ENCODE data around the gene LRRC1. TPM values are rescaled to one million over a fixed set of nuclear protein-coding genes. Genes with fewer than 3 reads are reported as not detected.

The LRRC1 gene
- total RNA-seq, 1 experiment from 2014 or later, result 3.2 TPM

DNA sequence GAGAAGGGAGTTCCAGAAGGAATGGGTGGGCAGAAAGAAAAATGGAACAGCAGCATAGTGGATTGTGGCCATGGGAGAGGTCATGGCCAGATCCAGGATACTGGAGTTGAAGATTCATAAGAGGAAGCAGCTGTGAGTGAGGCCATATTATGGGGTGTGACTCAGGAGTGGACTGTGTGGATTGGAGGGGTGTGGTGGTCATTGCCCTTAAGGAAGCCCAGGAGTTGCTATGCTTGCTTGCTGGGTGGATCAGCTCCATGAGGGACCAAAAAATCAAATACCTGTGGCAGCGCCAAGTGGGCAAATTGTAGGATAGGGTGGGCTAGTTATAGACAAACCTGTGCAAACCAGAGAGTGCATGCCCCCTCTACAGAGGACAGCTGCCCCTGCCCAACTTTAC lies 18.3 kb downstream of the LRRC1 start:
- DNase-seq (ENCODE audit: extremely low read depth, low read depth), result no peak

DNA sequence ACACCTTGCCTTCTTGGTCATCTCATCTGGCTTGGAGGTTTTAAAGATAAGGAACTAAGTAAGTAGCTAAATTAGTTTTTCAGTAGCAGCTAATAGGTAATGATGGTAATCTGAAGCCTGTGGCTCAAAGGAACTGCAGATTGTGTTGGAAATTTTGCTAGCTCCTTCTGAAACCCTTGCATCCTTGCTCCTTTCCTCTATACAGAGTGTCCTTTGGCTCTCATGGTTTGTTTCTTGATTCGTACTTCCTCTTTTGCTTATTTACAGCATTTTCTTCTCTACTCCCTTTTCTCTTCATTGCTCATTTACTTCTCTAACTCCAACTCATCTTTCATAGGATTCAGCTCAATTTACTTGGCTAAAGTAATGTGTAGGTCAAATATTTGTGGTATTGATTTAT lies 19.0 kb downstream of the LRRC1 start:
- DNase-seq (ENCODE audit: extremely low read depth, low read depth), result no peak

DNA sequence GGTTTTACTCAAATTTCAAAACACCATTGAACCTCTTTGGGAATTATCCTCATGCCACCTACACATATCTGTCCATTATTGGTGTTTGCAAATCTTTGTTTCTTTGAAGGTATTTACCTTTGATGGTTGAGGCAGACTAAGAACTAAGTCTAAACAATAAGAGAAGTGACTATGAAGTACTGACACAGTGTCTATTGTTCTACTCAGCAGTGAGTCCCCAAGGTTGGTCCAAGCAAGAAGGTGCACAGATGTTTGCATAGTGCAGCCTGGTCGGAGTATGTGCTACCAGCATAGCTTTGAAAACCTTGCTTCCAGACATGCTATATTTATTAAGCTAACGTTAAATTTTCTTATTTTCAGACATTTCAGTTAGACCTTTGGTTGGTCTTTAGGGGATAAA lies 19.5 kb downstream of the LRRC1 start:
- DNase-seq (ENCODE audit: extremely low read depth, low read depth), result no peak

- DNase-seq (ENCODE audit: extremely low read depth, low read depth), result no peak
Observed at GRCh38 chr6:53815381-53816119, 20.7 kb downstream of the LRRC1 start.

DNA sequence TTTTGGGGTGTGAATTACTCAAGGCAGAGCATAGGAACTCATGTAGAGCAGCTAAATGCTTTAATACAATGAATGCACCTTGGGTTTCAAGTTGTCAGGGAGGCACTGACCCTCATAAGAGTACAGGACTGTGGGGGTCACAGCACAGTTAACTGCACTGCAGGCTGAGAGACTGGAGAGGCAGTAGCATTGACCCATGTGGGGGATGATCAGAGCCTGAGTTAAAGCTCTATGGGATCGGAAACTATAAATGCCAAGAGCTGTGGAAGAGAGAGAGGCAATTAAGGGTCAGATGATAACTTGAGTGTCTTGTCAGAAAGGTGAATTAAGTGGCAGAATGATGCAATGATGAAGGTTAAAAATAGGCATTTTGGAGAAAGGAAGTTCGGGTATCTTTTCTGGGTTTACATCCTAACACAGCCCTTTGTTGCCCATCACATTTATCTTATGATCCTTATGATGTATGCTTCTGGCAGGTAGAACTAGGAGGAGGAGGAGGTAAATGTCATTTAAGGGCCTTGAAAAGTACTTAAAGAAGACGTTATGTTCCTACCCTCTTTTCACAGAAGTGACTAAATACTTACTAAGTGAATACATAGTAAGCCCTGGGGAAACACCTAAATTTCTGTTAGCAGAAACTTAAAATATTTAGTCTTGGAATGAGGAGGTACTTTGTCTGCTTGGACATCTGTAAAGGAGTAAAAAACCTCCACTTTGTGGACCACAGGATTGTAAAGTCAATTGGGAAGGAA lies 24.2 kb downstream of the LRRC1 start:
- DNase-seq (ENCODE audit: extremely low read depth, low read depth), result no peak

DNA sequence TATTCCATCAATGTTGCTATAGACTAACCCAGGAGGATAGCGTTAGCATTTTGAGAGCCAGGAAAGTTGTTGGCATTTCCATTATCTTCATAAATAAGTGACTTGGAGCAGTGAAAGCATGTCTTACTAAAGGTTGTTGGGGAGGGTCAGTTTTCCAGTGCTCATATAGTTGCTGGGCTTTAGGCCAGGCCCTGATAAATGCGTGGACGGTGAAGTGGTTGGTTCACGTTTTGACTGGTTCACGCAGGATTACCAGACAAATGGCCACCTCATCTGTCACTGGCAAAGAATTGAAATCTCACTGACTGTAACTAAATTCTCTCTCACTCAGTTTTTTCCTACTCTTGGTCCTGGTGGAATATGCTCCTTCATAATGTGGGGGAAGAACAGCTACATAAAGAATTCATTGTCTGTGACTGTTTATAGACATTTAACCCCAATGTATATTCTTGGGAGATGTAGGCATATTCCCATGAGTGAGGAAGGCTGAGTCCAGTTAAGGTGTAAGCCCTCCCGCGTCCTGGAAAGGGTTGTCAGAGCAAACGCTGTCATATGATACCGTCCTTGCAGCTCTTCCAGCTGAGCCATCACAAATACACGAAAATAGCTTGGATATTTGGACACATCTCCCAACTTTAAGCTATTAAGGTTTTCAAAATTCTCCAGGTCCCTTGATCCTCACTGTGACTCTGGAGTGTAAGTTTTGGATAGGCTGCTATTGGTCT lies 27.8 kb downstream of the LRRC1 start:
- DNase-seq (ENCODE audit: extremely low read depth, low read depth), result no peak

GRCh38 chr6:53824714-53825113 lies 29.9 kb downstream of the LRRC1 start:
- no peak for DNase-seq (ENCODE audit: extremely low read depth, low read depth)

- no peak for DNase-seq (ENCODE audit: extremely low read depth, low read depth)
Observed at GRCh38 chr6:53825532-53826321, 30.9 kb downstream of the LRRC1 start.

- no peak for DNase-seq (ENCODE audit: extremely low read depth, low read depth)
Observed at GRCh38 chr6:53827531-53827930, 32.7 kb downstream of the LRRC1 start.

- no peak for DNase-seq (ENCODE audit: extremely low read depth, low read depth)
Observed at GRCh38 chr6:53828215-53828614, 33.4 kb downstream of the LRRC1 start.

- no peak for DNase-seq (ENCODE audit: extremely low read depth, low read depth)
Observed at GRCh38 chr6:53828966-53829697, 34.3 kb downstream of the LRRC1 start.

DNA sequence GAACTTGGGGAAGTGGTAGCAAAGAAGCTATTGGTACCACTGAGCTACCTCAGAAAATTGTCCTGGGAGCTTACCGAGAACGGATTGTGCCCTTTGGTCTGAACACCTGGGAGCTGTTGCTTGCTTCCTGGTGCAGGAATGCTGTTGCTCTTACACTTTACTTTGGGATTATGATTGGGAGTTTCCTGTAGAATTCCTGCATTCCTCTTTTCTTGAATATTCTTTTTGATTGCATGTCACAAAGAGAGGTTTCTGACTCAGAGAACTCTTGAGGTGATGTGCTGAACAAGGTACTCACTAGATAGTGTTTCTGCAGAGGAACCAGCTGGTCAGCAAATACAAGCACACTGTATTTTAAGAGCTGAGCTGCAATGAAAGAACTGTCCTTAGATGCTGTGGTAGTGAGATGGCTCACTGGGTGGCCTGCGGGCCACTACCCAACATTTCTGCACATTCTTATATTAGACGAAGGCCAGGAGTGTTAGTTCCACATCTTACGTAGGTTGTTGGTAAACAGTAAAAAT lies 35.0 kb downstream of the LRRC1 start:
- no peak for DNase-seq (ENCODE audit: extremely low read depth, low read depth)

- no peak for DNase-seq (ENCODE audit: extremely low read depth, low read depth)
Observed at GRCh38 chr6:53830366-53830765, 35.6 kb downstream of the LRRC1 start.

GRCh38 chr6:53831081-53831869 lies 36.5 kb downstream of the LRRC1 start:
- DNase-seq (ENCODE audit: extremely low read depth, low read depth), result no peak

DNA sequence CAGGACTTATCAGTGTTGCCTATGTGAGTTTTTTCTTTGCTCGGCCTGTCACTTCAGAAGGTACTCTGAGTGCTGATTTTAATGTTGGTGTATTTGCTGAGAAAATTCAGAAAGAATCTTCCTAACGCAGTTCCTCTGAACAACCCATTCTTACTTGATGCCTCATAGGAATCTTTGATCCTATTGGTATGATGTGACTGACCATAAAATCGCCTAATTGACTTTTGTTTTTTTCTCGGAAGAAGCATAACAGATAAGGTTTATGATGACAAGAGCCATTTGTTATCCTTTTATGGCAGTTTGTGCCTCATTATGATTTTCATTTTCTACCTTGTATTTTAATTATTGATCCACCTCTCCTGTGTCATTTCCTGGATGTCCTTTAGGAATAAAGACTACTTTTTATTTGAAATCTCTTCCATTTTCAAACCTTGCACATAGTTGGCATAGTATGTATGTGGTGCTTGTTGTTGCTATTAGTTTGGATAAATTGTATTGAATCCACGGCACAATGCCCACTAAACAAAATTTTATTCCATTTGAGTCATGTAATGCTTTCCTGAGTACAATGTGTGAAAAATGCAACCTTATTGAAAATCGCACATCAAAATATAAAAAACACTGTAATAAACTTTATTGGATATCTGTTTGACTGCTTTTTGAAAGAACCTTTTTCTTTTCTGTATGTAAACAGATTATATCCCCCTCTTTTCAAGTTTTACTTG lies 37.3 kb downstream of the LRRC1 start:
- no peak for DNase-seq (ENCODE audit: extremely low read depth, low read depth)

- no peak for DNase-seq (ENCODE audit: extremely low read depth, low read depth)
Observed at GRCh38 chr6:53833155-53833554, 38.4 kb downstream of the LRRC1 start.

GRCh38 chr6:53834132-53834531 lies 39.3 kb downstream of the LRRC1 start:
- DNase-seq (ENCODE audit: extremely low read depth, low read depth), result no peak
